Neuronal stem cell (in vitro differentiated cells): ENCODE results near the gene CCDC110.

Experiments used
- DNase-seq: peaks from one replicate; pipeline ENCODE4 v3.0.0-alpha.2; 2013; ENCODE audit warnings: low spot score
- H2AFZ ChIP-seq: one replicate; pipeline ENCODE4 v1.6.1; 2013; ENCODE audit warnings: mild to moderate bottlenecking, low read length, inconsistent platforms
- H2AK5ac ChIP-seq: 2 replicates; pipeline ENCODE4 v1.6.1; 2013; ENCODE audit warnings: low read depth, mild to moderate bottlenecking, inconsistent platforms, low read length, moderate library complexity, mixed read lengths
- H2BK120ac ChIP-seq: 2 replicates; pipeline ENCODE4 v1.6.1; 2013; ENCODE audit warnings: low read depth, mild to moderate bottlenecking, inconsistent platforms, low read length, moderate library complexity, mixed read lengths
- H2BK12ac ChIP-seq: one replicate; pipeline ENCODE4 v1.6.1; 2013; ENCODE audit warnings: low read length, inconsistent platforms
- H2BK15ac ChIP-seq: 2 replicates; pipeline ENCODE4 v1.6.1; 2013; ENCODE audit warnings: mild to moderate bottlenecking, low read length, inconsistent platforms, mixed read lengths
- H2BK5ac ChIP-seq: one replicate; pipeline ENCODE4 v1.6.1; 2013; ENCODE audit warnings: inconsistent platforms, mild to moderate bottlenecking, low read length, moderate library complexity
- H3K14ac ChIP-seq: one replicate; pipeline ENCODE4 v1.6.1; 2013; ENCODE audit warnings: low read length, inconsistent platforms
- H3K18ac ChIP-seq: 2 replicates; pipeline ENCODE4 v1.6.1; 2013; ENCODE audit warnings: low read length, inconsistent platforms
- H3K23ac ChIP-seq: 2 replicates; pipeline ENCODE4 v1.6.1; 2013; ENCODE audit warnings: low read depth, mild to moderate bottlenecking, mixed read lengths, low read length, inconsistent platforms; ENCODE audit not compliant: poor library complexity
- H3K27ac ChIP-seq: replicated peaks from 3 replicates; pipeline ENCODE4 v1.5.1; 2013; ENCODE audit warnings: low read length, inconsistent platforms
- H3K27me3 ChIP-seq, 3 experiments: 2 replicates each; pipeline ENCODE4 v1.6.1; 2013; ENCODE audit warnings: low read length in 3 of 3, mild to moderate bottlenecking in 2 of 3, inconsistent platforms in 1 of 3, low read depth in 1 of 3, mixed read lengths in 1 of 3, moderate library complexity in 1 of 3; ENCODE audit not compliant: control insufficient read depth in 3 of 3, insufficient read depth in 3 of 3
- H3K36me3 ChIP-seq, 2 donors: replicated peaks in 1 of 2; 2 replicates each; pipeline ENCODE4 v1.6.1; 2013; ENCODE audit warnings: low read length in 2 of 2; ENCODE audit not compliant: control insufficient read depth in 2 of 2, insufficient read depth in 2 of 2
- H3K4ac ChIP-seq: 2 replicates; pipeline ENCODE4 v1.6.1; 2013; ENCODE audit warnings: inconsistent platforms, mild to moderate bottlenecking, low read length, moderate library complexity
- H3K4me1 ChIP-seq, 2 donors: 1 replicate in 1 of 2; 2 replicates in 1 of 2; pipeline ENCODE4 v1.6.1; 2013; ENCODE audit warnings: low read length in 2 of 2, low read depth in 1 of 2; ENCODE audit not compliant: control insufficient read depth in 2 of 2, insufficient read depth in 1 of 2
- H3K4me2 ChIP-seq: one replicate; pipeline ENCODE4 v1.6.1; 2013; ENCODE audit warnings: mild to moderate bottlenecking, low read length, inconsistent platforms; ENCODE audit not compliant: insufficient read depth, poor library complexity, severe bottlenecking
- H3K4me3 ChIP-seq, 2 donors: 2 replicates each; pipeline ENCODE4 v1.5.1; 2013; ENCODE audit warnings: low read length in 2 of 2, mild to moderate bottlenecking in 2 of 2, inconsistent platforms in 1 of 2, moderate library complexity in 1 of 2
- H3K79me1 ChIP-seq: one replicate; pipeline ENCODE4 v1.6.1; 2013; ENCODE audit warnings: low read depth, mild to moderate bottlenecking, inconsistent platforms, low read length, moderate library complexity
- H3K9ac ChIP-seq: one replicate; pipeline ENCODE4 v1.6.1; 2013; ENCODE audit warnings: mild to moderate bottlenecking, low read depth, low read length, inconsistent platforms; ENCODE audit not compliant: poor library complexity
- H3K9me3 ChIP-seq, 2 donors: replicated peaks in 1 of 2; 2 replicates each; pipeline versions ENCODE3 to v1.6.1; 2013; ENCODE audit warnings: low read length in 2 of 2, mild to moderate bottlenecking in 2 of 2, inconsistent platforms in 1 of 2, low read depth in 1 of 2, mixed read lengths in 1 of 2, moderate library complexity in 1 of 2; ENCODE audit not compliant: control insufficient read depth in 2 of 2, insufficient read depth in 1 of 2
- H4K8ac ChIP-seq: one replicate; pipeline ENCODE4 v1.6.1; 2013; ENCODE audit warnings: low read depth, mild to moderate bottlenecking, inconsistent platforms, low read length, moderate library complexity
- H4K91ac ChIP-seq: one replicate; pipeline ENCODE4 v1.6.1; 2013; ENCODE audit warnings: low read length, low read depth, mild to moderate bottlenecking, inconsistent platforms; ENCODE audit not compliant: poor library complexity
- WGBS, 2 donors: extraction: QIAGEN DNeasy Blood & Tissue Kit; methylation state at CpG; one replicate each; pipeline ENCODE4 v1.1.7; 2013; ENCODE audit warnings: missing lambda C conversion rate in 2 of 2, mixed read lengths in 1 of 2; ENCODE audit not compliant: insufficient read length in 2 of 2, insufficient replicate concordance in 1 of 2; ENCODE audit errors: extremely low coverage in 2 of 2; 5-methylcytosine and 5-hydroxymethylcytosine counted together

CCDC110 gene

GRCh38 chr4:185437809-185438208 lies 33.7 kb downstream of the CCDC110 start:
- H3K9me3 ChIP-seq = no peaks in the 10 kb centered on the region
- H3K14ac ChIP-seq = no peak overlapping the region
- H3K79me1 ChIP-seq = no peaks in the 10 kb centered on the region
- H4K91ac ChIP-seq = no peak overlapping the region
- H3K23ac ChIP-seq = no peak overlapping the region
- no peak overlapping the region for H2BK120ac ChIP-seq
- no peaks in the 10 kb centered on the region for H3K4me1 ChIP-seq
- no peak overlapping the region for H2AK5ac ChIP-seq
- H2BK15ac ChIP-seq = no peak overlapping the region
- H3K4me3 ChIP-seq = no peak overlapping the region
- no peak overlapping the region for H2BK12ac ChIP-seq
- DNase-seq = no peak
- no peak overlapping the region for H3K27ac ChIP-seq
- no peaks in the 10 kb centered on the region for H3K36me3 ChIP-seq
- no peak overlapping the region for H3K4ac ChIP-seq
- no peak overlapping the region for H3K4me2 ChIP-seq
- no peaks in the 10 kb centered on the region for H3K27me3 ChIP-seq
- H3K18ac ChIP-seq = no peak overlapping the region
- no peak overlapping the region for H2AFZ ChIP-seq
- no peak overlapping the region for H2BK5ac ChIP-seq
- H4K8ac ChIP-seq = no peak overlapping the region
- H3K9ac ChIP-seq = no peak overlapping the region

- Histone ChIP-seq H2BK12ac (no peak overlapping the region), H2AK5ac (no peak overlapping the region), H2AFZ (no peak overlapping the region), H2BK5ac (no peak overlapping the region), H4K8ac (no peak overlapping the region), H3K18ac (no peak overlapping the region), H3K14ac (no peak overlapping the region), H3K9ac (no peak overlapping the region), H3K4me2 (no peak overlapping the region), H3K23ac (no peak overlapping the region), H3K4ac (no peak overlapping the region), H3K9me3 (no peaks in the 10 kb centered on the region), H4K91ac (no peak overlapping the region), H3K36me3 (no peaks in the 10 kb centered on the region), H3K79me1 (no peaks in the 10 kb centered on the region), H2BK120ac (no peak overlapping the region), H3K4me3 (no peak overlapping the region), H3K4me1 (no peaks in the 10 kb centered on the region), H2BK15ac (no peak overlapping the region), H3K27me3 (no peaks in the 10 kb centered on the region), H3K27ac (no peak overlapping the region)
- no peak for DNase-seq
These were observed 36.1 kb downstream of the CCDC110 start for GRCh38 chr4:185435466-185435865.

- H3K14ac ChIP-seq = no peak overlapping the region
These were observed 41.9 kb downstream of the CCDC110 start for GRCh38 chr4:185429660-185430059.

GRCh38 chr4:185426960-185427688 lies 44.4 kb downstream of the CCDC110 start:
- no peak for DNase-seq
- Histone ChIP-seq H3K4ac (no peak overlapping the region), H3K4me1 (peaks cover 4 to 5% of the 10 kb centered on the region in 2 donors), H3K23ac (no peak overlapping the region), H3K36me3 (peaks cover 0 to 12% of the 10 kb centered on the region in 2 donors), H2BK120ac (no peak overlapping the region), H3K27ac (no peak overlapping the region), H2BK12ac (no peak overlapping the region), H3K18ac (no peak overlapping the region), H3K4me2 (no peak overlapping the region), H4K91ac (no peak overlapping the region), H2AK5ac (no peak overlapping the region), H2BK15ac (no peak overlapping the region), H3K9me3 (no peaks in the 10 kb centered on the region), H3K9ac (no peak overlapping the region), H3K4me3 (no peak overlapping the region), H2BK5ac (no peak overlapping the region), H3K27me3 (no peaks in the 10 kb centered on the region), H3K14ac (no peak overlapping the region), H3K79me1 (peaks cover 3% of the 10 kb centered on the region), H2AFZ (no peak overlapping the region), H4K8ac (no peak overlapping the region)
- whole genome bisulfite sequencing, 2 donors = 100% methylated on average over 1 of the region's 22 CpGs; no CpG with 5 or more reads in 1 of the 2 donors

More at GRCh38 chr4:185429660-185430059, 41.9 kb downstream of the CCDC110 start:
- Histone ChIP-seq H3K4me1 (peaks cover 3 to 5% of the 10 kb centered on the region in 2 donors), H2BK5ac (no peak overlapping the region), H3K4ac (no peak overlapping the region), H3K27me3 (no peaks in the 10 kb centered on the region), H2AK5ac (no peak overlapping the region), H3K27ac (no peak overlapping the region), H2BK120ac (no peak overlapping the region), H2AFZ (no peak overlapping the region), H4K8ac (no peak overlapping the region), H3K4me2 (no peak overlapping the region), H2BK12ac (peak overlapping the region; percentile 58), H3K9me3 (no peaks in the 10 kb centered on the region), H3K36me3 (no peaks in the 10 kb centered on the region), H3K23ac (no peak overlapping the region), H3K4me3 (peak overlapping the region in 1 of 2 donors; percentile 61), H4K91ac (no peak overlapping the region), H2BK15ac (no peak overlapping the region), H3K18ac (no peak overlapping the region), H3K9ac (no peak overlapping the region), H3K79me1 (peaks cover 3% of the 10 kb centered on the region)
- no CpG with 5 or more reads among the region's 5 CpGs for WGBS, 2 donors
- DNase-seq = no peak
